NCI-H187 (cell line): ENCODE results near the gene OR51F1.
"Not testable (repeated sequence)": the region's sequence is repeated elsewhere in the genome, so short reads cannot be mapped to it uniquely, and the experiment has no call there.

ENCODE experiments used
- DNase-seq, 2 experiments: peaks; one replicate each; lab custom pipeline; 2025; lab: John Stamatoyannopoulos, UW

Gene OR51F1, protein sequence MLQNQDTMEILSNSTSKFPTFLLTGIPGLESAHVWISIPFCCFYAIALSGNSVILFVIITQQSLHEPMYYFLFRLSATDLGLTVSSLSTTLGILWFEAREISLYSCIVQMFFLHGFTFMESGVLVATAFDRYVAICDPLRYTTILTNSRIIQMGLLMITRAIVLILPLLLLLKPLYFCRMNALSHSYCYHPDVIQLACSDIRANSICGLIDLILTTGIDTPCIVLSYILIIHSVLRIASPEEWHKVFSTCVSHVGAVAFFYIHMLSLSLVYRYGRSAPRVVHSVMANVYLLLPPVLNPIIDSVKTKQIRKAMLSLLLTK

DNA sequence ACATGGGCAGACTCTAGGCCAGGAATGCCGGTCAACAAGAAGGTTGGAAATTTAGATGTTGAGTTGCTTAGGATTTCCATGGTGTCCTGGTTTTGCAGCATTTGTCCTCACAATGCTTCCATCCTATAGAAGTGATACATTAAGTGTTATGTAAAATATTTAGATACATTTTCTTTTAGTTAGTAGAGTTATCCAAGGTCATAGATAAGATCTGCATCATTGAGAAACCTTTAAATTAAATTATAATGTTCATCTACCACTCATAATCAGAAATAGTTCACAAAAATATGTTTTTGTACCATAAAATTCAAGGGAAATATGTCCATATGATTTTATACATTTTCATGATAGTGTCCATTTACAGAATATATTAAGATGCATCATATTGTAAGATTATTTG is at the start of gene OR51F1:
TSS of gene OR51F1 (minus strand) at position 101 of the 400 bp plus-strand sequence. CDS start at position 101, 0 bp downstream.
- DNase-seq, result no peak

DNA sequence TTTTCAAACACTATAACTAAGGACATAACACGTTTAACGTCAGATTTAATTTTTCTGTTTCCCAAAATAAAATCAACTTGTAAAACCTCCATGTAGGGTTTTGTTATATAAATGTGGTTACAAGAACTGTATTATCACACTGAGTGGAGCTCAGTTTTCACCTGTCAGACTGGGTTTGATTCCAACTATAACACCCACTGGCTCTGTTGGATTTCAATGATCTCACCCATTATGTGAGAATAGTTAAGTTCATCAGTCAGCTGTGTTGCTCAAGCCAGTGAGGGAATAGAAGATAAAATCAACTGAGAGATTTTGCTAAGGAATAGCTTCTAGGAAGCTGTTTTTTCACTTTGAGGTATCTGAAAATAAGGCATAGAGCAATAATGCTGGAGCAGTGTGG is 39.5 kb upstream of the OR51F1 start:
- DNase-seq, result no peak

GRCh38 chr11:4808476-4808875 is 38.7 kb upstream of the OR51F1 start:
- no peak for DNase-seq

DNA sequence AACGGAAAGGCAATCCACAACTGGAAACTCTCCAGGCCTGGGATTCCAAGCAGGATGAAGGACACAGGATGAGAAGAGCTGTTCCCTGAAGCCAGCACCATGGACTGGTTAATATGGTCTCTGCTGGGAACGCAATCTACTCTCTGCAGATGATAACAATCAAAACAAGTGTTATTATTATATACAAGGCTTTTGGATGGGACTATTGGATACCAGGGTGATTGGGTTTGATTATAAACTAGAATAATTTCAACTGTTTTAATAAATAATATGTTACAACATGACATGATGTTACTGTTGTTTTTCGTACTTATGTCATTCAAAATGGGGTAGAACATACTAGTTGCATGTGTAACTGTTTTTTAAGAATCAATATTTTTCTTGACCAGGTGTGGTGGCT is 34.5 kb upstream of the OR51F1 start, which contains the start of gene OR52R1:
TSS of gene OR52R1 (minus strand) at position 101 of the 400 bp plus-strand sequence. CDS start at position 101, 0 bp downstream.
- DNase-seq, result no peak

DNA sequence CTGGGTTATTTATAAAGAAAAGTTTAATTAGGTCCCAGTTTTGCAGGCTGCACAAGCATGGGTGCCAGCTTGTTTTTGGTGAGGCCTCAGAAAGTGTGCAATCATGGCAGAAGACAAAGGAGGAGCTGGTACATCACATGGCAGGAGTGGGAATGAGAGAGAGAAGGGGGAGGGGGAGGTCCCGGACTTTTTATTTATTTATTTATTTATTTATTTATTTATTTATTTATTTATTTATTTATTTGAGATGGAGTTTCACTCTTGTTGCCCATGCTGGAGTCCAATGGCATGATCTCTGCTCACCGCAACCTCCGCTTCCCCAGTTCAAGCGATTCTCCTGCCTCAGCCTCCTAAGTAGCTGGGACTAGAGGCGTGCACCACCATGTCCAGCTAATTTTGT is 31.6 kb upstream of the OR51F1 start:
- DNase-seq, result not testable (repeated sequence)

- DNase-seq, result no peak
Observed at GRCh38 chr11:4798427-4799183, 28.9 kb upstream of the OR51F1 start.

DNA sequence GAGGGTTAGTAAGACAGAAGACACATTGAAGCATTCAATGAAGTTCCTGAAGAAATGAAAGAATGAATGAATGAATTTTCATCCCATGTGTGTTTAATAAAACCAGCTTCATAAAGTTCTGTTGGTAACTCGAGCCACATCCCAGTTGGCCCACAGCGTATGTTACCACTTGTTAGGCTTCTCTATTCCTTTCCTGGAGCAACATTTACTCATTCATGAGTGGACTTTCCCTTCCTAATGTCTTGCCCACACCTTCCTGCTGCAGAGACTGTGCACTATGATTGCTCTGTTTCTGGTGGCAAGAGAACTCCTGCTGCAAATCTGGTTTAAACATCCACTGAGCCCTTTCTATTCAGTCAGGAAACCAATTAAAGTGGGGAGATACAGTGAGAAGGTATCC is 27.5 kb upstream of the OR51F1 start:
- no peak for DNase-seq

DNA sequence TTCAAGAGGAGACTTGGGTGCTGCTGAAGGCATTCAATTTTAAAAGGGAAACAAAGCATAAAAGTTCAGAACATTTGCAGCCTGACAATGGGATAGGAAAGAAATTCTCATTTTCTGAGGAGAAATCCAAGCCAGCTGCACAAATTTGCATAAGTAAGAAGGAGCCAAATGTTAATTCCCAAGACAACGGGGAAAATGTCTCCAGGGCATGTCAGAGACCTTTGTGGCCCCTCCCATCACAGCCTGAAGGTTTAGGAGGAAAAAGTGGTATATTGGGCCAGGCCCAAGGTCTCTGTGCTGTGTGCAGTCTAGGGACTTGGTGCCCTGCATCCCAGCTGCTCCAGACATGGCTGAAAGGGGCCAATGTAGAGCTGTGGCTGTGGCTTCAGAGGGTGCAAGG is 12.7 kb upstream of the OR51F1 start:
- no peak for DNase-seq

GRCh38 chr11:4768094-4768493 is 1.6 kb downstream of the OR51F1 start:
- DNase-seq, result no peak

DNA sequence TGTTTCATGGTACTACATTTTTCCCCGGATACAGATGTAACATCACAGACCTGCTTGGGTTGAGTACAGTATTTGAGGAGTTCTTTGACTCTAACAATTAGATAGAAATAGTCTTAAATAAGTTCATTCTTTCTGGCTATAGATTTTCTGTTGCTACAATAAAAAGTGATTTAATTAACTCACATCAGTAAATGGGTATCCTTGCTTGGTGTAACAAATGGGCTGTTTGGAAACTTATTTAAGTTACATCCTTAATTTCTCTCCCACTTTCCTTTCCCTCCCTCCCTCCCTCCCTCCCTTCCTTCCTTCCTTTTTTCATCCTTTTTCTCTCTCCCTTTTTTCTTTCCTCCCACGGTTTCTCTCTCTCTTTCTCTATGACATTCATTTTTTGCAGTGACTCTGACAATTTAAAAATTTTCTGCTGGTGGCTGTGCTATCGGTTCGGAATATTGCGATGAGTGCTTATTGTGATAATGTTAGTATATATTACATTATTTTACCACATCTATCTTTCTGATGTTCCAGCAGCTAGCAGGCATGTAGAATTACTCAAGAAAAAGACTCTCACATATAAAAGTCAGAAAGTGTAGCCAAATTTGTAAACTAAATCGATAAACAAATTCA is 3.2 kb downstream of the OR51F1 start:
- DNase-seq, result no peak

- DNase-seq, result no peak
Observed at GRCh38 chr11:4763096-4763495, 6.6 kb downstream of the OR51F1 start.

DNA sequence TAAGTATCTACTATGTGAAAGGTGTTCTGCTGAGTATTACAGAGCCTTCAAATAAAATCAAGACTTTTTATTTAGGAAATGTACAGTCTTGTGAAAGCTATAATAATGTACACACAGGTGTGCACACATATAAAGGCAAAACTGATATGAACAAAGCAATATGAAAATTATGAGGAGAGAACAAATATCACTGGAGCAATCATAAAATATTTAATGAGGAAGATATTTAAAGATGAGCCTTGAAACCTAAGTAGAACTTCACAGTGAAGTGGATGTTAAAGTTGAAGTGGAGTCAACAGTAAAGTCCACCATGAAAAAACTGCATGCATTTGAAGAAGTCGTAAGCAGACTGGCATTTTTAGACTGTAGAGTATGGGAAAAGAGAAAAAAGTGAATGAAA is 18.5 kb downstream of the OR51F1 start:
- DNase-seq, result no peak

- DNase-seq, result no peak
Observed at GRCh38 chr11:4748438-4748837, 21.3 kb downstream of the OR51F1 start.

- DNase-seq, result no peak
Observed at GRCh38 chr11:4740735-4741134, 29.0 kb downstream of the OR51F1 start.

GRCh38 chr11:4727171-4727570 is 42.6 kb downstream of the OR51F1 start:
- DNase-seq, result no peak

- not testable (repeated sequence) for DNase-seq
Observed at GRCh38 chr11:4722616-4723534, 46.9 kb downstream of the OR51F1 start.
